AG20443 (cell line): Measurements from ENCODE around the gene PCSK9.
A peak's percentile ranks its signal among the peaks of the same experiment; 100 is the strongest.

ENCODE experiments used
- DNase-seq: peaks from one replicate; pipeline ENCODE4 v3.0.0; 2012; ENCODE audit warnings: low spot score, mixed read lengths

Gene PCSK9

DNA sequence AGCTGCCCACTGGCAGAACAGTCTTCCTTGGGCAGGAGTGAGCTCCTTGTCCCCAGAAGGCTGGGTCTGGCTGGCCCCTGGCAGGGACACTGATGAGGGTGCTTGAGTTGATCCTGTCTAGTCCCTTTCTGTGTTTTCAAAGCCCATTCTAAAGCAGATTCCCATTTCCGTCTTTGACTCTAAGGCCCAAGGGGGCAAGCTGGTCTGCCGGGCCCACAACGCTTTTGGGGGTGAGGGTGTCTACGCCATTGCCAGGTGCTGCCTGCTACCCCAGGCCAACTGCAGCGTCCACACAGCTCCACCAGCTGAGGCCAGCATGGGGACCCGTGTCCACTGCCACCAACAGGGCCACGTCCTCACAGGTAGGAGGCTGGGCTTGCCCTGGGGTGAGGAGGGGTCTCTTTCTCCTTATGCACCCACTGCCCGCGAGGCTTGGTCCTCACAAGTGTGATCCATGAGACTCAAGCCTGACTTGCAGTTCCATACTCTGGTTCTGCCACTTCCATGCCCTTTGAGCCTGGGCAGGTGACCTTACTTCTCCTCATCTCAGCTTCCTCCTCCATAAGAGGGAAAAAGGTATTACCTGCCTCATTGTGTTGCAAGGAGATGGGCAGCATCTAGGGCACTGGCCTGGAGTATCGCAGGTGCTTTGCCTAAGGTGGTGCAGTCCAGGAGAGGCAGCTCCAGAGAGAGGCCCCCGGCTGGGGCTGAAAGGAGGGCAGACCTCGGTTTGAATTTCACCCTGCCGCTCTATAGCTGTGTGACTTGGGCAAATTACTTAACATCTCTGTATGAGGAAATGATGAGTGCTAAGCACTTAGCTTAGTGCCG lies 20.2 kb downstream of the PCSK9 start:
- DNase-seq, result no peak

DNA sequence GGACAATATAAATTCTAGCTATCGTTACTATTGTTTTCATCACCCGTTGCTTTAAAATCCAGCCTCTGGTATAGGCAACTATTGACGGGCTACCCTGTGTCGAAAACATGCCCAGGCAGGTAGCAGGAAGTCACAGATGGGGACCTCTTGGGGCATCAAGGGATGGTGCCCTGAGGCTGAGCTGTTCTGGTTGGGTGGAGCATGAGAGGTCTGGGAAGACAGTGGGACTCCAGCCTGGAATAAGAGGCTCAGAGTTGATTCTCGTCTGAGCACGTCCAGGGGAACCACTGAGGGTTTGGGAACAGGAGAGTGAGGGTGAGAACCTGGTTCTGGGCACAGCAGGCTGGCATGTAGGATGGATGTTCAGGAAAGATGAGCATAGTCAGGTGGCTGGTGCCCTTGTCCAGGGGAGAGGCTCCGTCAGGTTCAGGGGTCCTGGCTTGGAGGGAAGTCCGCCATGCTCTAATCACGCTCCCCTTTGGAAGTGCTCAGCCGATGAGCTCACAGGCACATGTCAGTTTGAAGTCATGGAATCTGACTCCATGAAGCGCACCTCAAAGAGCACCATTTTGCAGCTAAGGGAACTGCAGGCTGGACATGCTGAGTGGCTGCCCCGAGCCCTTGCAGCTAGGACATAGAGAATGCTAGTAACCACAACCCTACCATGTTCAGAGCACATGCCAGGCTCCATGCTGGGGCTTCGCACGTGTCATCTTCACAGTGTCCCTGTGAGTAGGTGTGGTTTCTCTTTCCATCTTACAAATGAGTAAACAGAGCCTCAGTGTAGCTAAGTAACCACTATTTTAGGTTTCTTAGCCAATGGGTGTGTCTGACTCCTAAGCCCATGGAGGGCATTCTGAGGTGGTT lies 21.0 kb downstream of the PCSK9 start:
- peak; percentile 50 for DNase-seq

DNA sequence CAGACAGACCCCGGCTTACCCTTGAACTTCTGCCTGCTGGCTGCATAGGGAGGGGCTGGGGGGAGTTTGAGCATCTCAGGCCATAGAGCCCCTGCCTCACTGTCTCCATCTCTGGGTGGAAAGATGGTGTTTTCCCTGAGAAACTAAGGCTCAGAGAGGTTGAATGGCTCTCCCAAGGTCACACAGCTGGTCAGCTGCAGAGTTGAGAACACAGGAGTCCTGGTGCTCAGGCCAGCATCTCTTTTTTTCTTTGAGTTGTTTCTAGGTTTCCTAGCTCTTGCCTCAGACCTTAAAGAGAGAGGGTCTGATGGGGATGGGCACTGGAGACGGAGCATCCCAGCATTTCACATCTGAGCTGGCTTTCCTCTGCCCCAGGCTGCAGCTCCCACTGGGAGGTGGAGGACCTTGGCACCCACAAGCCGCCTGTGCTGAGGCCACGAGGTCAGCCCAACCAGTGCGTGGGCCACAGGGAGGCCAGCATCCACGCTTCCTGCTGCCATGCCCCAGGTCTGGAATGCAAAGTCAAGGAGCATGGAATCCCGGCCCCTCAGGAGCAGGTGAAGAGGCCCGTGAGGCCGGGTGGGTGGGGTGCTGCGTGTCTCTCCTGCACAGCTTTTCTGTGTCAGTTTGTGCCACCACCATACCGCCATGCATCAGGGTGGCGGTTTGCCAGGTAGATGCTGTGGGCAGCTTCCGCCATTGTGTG lies 21.8 kb downstream of the PCSK9 start:
- no peak for DNase-seq

DNA sequence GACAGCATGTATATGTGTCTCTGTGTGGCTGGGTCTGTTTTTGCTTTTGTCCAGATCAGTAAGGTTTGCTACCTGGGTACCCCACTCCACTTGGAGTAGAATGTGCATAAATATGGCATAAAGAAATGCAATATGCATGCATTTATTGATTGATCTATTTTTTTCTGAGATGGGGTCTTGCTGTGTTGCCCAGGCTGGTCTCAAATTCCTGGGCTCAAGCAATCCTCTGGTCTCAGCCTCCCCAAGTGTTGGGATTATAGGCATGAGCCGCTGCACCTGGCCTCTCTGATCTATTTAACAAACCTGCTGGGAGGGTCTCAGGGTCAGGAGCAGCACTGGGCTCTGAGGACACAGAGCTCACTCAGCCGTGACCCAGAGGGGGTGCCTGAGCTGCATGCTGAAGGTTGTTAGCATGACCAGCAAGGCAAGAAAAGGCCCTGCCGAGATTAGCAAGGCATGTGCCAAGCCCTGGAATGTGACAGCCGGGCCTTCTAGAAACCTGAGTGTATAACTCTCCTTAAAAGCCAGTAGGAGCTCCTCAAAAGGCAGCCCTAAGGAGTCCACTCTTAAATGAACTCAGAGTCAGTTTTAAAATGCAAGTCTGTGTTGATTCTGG lies 22.5 kb downstream of the PCSK9 start:
- DNase-seq, result no peak

- DNase-seq, result no peak
These were observed 23.6 kb downstream of the PCSK9 start for GRCh38 chr1:55062801-55063576.

DNA sequence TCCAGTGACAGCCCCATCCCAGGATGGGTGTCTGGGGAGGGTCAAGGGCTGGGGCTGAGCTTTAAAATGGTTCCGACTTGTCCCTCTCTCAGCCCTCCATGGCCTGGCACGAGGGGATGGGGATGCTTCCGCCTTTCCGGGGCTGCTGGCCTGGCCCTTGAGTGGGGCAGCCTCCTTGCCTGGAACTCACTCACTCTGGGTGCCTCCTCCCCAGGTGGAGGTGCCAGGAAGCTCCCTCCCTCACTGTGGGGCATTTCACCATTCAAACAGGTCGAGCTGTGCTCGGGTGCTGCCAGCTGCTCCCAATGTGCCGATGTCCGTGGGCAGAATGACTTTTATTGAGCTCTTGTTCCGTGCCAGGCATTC lies 24.2 kb downstream of the PCSK9 start:
- DNase-seq, result no peak

DNA sequence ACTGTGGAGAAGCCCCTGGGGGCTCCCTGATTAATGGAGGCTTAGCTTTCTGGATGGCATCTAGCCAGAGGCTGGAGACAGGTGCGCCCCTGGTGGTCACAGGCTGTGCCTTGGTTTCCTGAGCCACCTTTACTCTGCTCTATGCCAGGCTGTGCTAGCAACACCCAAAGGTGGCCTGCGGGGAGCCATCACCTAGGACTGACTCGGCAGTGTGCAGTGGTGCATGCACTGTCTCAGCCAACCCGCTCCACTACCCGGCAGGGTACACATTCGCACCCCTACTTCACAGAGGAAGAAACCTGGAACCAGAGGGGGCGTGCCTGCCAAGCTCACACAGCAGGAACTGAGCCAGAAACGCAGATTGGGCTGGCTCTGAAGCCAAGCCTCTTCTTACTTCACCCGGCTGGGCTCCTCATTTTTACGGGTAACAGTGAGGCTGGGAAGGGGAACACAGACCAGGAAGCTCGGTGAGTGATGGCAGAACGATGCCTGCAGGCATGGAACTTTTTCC lies 24.8 kb downstream of the PCSK9 start:
- peak; percentile 33 for DNase-seq

- peak; percentile 63 for DNase-seq
These were observed 25.5 kb downstream of the PCSK9 start for GRCh38 chr1:55064861-55065263.

DNA sequence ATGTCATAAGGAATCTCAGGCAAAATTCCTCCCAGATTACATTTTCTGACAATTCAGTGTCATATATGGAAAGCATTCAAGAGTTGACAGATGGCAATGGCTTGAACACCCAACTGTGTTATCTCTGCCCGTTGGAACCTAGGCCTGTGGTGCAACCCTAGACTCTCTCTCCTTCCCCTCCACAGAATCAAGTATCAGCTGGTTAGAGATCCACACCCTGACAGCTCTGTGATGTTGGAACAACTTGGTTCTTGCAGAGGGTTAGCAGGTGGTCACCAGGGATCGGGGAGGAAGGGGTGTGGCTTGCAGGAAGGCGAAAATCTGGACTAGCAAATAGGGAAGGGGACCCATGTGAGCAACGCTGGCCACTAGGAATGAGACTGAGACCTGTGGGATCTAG lies 26.3 kb downstream of the PCSK9 start:
- no peak for DNase-seq

- DNase-seq, result no peak
These were observed 27.9 kb downstream of the PCSK9 start for GRCh38 chr1:55067022-55067778.

DNA sequence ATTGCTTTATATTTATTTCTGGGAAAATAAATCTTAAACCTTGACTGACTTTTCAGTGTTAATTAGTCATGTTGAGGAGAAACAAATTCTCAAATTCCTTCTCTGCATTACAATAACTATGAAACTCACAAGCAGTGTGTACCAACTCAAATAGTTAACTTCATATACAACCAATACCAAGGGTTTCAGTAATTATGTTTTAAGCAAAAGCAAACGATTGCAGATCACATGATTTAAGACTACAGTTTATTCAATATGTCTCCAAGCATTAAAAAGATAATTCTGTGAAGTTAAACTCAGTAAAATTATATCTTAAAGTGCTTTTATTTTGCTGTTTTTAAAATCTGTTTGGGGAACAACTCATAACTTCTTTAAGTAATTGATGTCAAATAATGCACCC lies 28.6 kb downstream of the PCSK9 start:
- no peak for DNase-seq

- no peak for DNase-seq
These were observed 29.3 kb downstream of the PCSK9 start for GRCh38 chr1:55068638-55069037.

DNA sequence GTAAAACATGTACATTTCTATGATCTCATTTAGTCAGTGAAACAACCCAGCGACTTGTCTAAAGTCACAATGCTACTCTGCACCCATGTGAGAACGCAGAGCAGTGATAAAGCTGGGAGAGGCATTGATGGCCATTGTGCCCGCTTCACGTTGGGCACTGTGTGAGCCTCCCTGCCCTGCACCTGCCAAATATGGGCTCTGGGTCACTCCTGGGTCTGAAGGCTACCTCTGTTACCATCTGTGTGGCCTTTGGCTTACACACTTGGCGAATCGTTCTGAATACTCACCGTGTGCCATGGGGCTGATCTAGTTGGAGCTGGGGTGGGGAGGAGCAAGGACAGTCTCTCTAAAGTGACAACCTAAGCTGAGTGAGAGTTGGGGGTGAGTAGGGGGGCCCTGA lies 29.9 kb downstream of the PCSK9 start:
- DNase-seq, result no peak

DNA sequence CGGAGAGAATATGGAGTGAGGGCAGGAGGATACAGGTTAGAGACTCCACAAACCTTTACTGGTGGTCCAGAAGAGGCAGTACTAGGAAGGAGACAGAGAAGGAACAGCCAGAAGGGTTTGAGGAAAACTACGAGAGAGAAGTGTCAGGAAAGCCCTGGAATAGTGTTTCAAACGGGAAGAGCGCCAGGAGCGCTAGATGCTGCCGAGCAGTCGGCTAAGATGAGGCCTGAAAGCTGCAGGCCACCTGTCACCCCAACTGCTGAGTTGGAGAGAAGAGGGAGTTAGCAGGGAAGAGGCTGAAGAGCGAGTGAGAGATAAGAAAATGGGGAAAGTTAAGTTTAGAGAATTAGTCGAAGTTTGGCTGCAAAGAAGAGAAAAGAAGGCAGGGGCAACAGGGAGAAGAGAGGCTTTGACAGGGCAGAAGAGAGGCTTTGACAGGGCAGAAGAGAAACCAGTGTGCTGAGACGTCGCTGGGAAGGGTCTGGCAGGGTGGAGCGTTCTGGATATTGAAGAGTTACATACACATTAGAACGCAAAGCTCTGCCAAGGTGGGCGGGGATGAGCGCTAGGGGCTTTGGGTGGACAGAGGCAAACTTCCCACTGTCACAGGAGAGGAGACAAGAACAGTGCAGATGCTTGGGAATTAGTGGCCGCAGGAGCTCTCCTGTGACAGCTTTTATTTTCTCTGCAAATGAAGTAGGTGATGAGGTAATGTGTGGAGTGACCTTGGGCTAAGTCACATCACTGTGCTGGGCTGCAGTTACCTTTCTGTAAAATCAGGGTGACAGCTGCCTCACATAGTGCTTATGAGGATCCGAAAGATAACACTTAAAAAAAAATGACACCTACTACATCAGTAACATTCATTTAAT lies 31.2 kb downstream of the PCSK9 start:
- DNase-seq, result no peak

- DNase-seq, result peak; percentile 77
These were observed 32.1 kb downstream of the PCSK9 start for GRCh38 chr1:55071477-55071876.

- no peak for DNase-seq
These were observed 34.0 kb downstream of the PCSK9 start for GRCh38 chr1:55073187-55073916.

DNA sequence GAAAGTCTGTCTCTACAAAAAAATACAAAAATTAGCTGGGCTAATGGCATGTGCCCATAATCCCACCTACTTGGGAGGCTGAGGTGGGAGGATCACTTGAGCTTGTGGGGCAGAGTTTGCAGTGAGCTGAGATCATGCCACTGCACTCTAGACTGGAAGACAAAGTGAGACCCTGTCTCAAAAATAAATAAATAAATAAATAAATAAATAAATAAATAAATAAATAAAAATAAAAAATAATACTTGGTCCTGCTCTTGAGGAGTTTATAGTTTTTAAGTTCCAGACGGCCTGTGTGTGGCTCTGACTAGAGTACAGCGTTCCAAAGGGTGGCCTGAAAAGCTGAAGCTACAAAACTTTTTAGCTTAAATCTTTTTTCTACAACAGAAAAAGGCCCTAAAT lies 35.1 kb downstream of the PCSK9 start:
- DNase-seq, result no peak

- DNase-seq, result no peak
These were observed 37.0 kb downstream of the PCSK9 start for GRCh38 chr1:55076356-55076755.

DNA sequence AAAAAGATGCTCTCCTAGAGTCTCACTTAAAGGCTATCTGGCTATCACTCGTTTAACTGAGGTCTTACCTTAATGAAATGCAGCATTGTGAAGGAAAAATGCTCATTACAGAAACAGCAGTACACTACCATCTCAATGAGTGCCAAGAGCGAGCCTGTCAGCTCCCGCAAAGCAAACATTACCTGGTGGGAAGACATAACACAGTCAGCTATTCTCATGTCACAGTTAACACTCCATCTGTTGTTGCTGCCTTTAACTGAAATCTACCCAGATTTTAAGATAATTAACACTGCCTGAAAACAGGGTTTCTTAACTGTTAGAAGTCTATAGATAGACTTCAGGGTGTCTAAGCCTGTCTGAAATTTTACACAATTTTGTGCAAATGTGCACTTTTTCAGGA lies 39.1 kb downstream of the PCSK9 start:
- DNase-seq, result no peak
